H9 (cell line): ENCODE results near the gene PSTK. TPM values are rescaled to one million over a fixed set of nuclear protein-coding genes. Genes with fewer than 3 reads are reported as not detected.

Source experiments
- DNase-seq: peaks from one replicate; pipeline ENCODE4 v3.0.0-alpha.2; 2017
- H2AFZ ChIP-seq: one replicate; pipeline ENCODE4 v1.6.1; 2013; ENCODE audit warnings: mild to moderate bottlenecking, low read length, control low read depth, moderate library complexity
- H2AK5ac ChIP-seq: 2 replicates; pipeline ENCODE4 v1.6.1; 2013; ENCODE audit warnings: low read length, control low read depth, mixed read lengths; ENCODE audit not compliant: insufficient read length
- H2BK120ac ChIP-seq: one replicate; pipeline ENCODE4 v1.6.1; 2013; ENCODE audit warnings: low read depth, mild to moderate bottlenecking, low read length, control low read depth, inconsistent platforms; ENCODE audit not compliant: poor library complexity, severe bottlenecking
- H2BK12ac ChIP-seq: 2 replicates; pipeline ENCODE4 v1.6.1; 2013; ENCODE audit warnings: low read length, control low read depth, mixed read lengths, low read depth; ENCODE audit not compliant: insufficient read length
- H2BK15ac ChIP-seq: 2 replicates; pipeline ENCODE4 v1.6.1; 2013; ENCODE audit warnings: low read depth, low read length, control low read depth
- H2BK20ac ChIP-seq: one replicate; pipeline ENCODE4 v1.6.1; 2013; ENCODE audit warnings: low read depth, mild to moderate bottlenecking, low read length, control low read depth, inconsistent platforms; ENCODE audit not compliant: poor library complexity, severe bottlenecking
- H2BK5ac ChIP-seq: 2 replicates; pipeline ENCODE4 v1.6.1; 2013; ENCODE audit warnings: low read length, control low read depth, mixed read lengths; ENCODE audit not compliant: insufficient read length
- H3K14ac ChIP-seq: 2 replicates; pipeline ENCODE4 v1.6.1; 2013; ENCODE audit warnings: low read length, control low read depth; ENCODE audit not compliant: insufficient read depth
- H3K18ac ChIP-seq: 2 replicates; pipeline ENCODE4 v1.6.1; 2013; ENCODE audit warnings: low read depth, mild to moderate bottlenecking, mixed read lengths, low read length, control low read depth; ENCODE audit not compliant: insufficient read length
- H3K23ac ChIP-seq: 2 replicates; pipeline ENCODE4 v1.6.1; 2013; ENCODE audit warnings: low read length, control low read depth, mixed read lengths, low read depth; ENCODE audit not compliant: insufficient read length
- H3K23me2 ChIP-seq: 2 replicates; pipeline ENCODE4 v1.6.1; 2013; ENCODE audit warnings: low read depth, mild to moderate bottlenecking, mixed read lengths, low read length, control low read depth; ENCODE audit not compliant: insufficient read length, poor library complexity, severe bottlenecking
- H3K27ac ChIP-seq: 2 replicates; pipeline ENCODE4 v1.5.1; 2013; ENCODE audit warnings: low read length, control low read depth, mixed read lengths, low read depth; ENCODE audit not compliant: insufficient read length
- H3K27me3 ChIP-seq: 2 replicates; pipeline ENCODE4 v1.6.1; 2013; ENCODE audit warnings: low read length, control low read depth, inconsistent platforms; ENCODE audit not compliant: insufficient read depth
- H3K4ac ChIP-seq: 2 replicates; pipeline ENCODE4 v1.6.1; 2013; ENCODE audit warnings: low read depth, mild to moderate bottlenecking, control low read depth, inconsistent platforms, low read length, moderate library complexity
- H3K4me1 ChIP-seq: 2 replicates; pipeline ENCODE4 v1.6.1; 2013; ENCODE audit warnings: low read length, control low read depth, inconsistent platforms; ENCODE audit not compliant: insufficient read depth
- H3K4me2 ChIP-seq: 2 replicates; pipeline ENCODE4 v1.6.1; 2013; ENCODE audit warnings: low read length, control low read depth, mixed read lengths; ENCODE audit not compliant: insufficient read length, insufficient read depth
- H3K56ac ChIP-seq: 2 replicates; pipeline ENCODE4 v1.6.1; 2013; ENCODE audit warnings: low read depth, mild to moderate bottlenecking, mixed read lengths, low read length, control low read depth; ENCODE audit not compliant: insufficient read length
- H3K79me1 ChIP-seq: 2 replicates; pipeline ENCODE4 v1.6.1; 2013; ENCODE audit warnings: low read depth, mild to moderate bottlenecking, moderate library complexity, low read length, control low read depth, inconsistent platforms; ENCODE audit not compliant: insufficient read depth, poor library complexity, severe bottlenecking
- H3K79me2 ChIP-seq: 2 replicates; pipeline ENCODE4 v1.6.1; 2013; ENCODE audit warnings: low read length, control low read depth, inconsistent platforms; ENCODE audit not compliant: insufficient read depth
- H3K9ac ChIP-seq: 2 replicates; pipeline ENCODE4 v1.6.1; 2013; ENCODE audit warnings: low read length, control low read depth, mixed read lengths; ENCODE audit not compliant: insufficient read length; ENCODE audit errors: extremely low read depth
- H3K9me3 ChIP-seq: one replicate; pipeline ENCODE4 v1.6.1; 2013; ENCODE audit warnings: low read depth, low read length, inconsistent platforms; ENCODE audit not compliant: control insufficient read depth
- H3T11ph ChIP-seq: one replicate; pipeline ENCODE4 v1.6.1; 2013; ENCODE audit warnings: mild to moderate bottlenecking, low read length, control low read depth, inconsistent platforms
- H4K20me1 ChIP-seq: one replicate; pipeline ENCODE4 v1.6.1; 2013; ENCODE audit not compliant: control insufficient read depth, insufficient read length, insufficient read depth
- H4K5ac ChIP-seq: 2 replicates; pipeline ENCODE4 v1.6.1; 2013; ENCODE audit warnings: low read depth, mild to moderate bottlenecking, mixed read lengths, low read length, control low read depth; ENCODE audit not compliant: insufficient read length
- H4K8ac ChIP-seq: replicated peaks from 2 replicates; pipeline ENCODE4 v1.6.1; 2013; ENCODE audit warnings: low read length, control low read depth, mixed read lengths, low read depth; ENCODE audit not compliant: insufficient read length
- H4K91ac ChIP-seq: 2 replicates; pipeline ENCODE4 v1.6.1; 2013; ENCODE audit warnings: low read depth, mild to moderate bottlenecking, moderate library complexity, mixed read lengths, low read length, control low read depth; ENCODE audit not compliant: insufficient read length
- H3K27ac Mint-ChIP-seq, 3 experiments: 2 replicates in 2 of 3; 3 replicates in 1 of 3; pipeline ENCODE4 v1.8.0; 2020 to 2021; ENCODE audit warnings: mixed read lengths in 3 of 3, mild to moderate bottlenecking in 1 of 3, moderate library complexity in 1 of 3
- H3K27me3 Mint-ChIP-seq: 2 replicates; pipeline ENCODE4 v1.8.0; 2021; ENCODE audit warnings: low read depth, mild to moderate bottlenecking, moderate library complexity, mixed read lengths
- H3K36me3 Mint-ChIP-seq, 3 experiments: 2 replicates in 2 of 3; 3 replicates in 1 of 3; pipeline ENCODE4 v1.8.0; 2020 to 2021; ENCODE audit warnings: low read depth in 3 of 3, mixed read lengths in 3 of 3; ENCODE audit not compliant: insufficient read depth in 1 of 3
- H3K4me1 Mint-ChIP-seq, 2 experiments: 2 replicates each; pipeline ENCODE4 v1.8.0; 2020; ENCODE audit warnings: mixed read lengths in 2 of 2
- H3K4me3 Mint-ChIP-seq, 2 experiments: 2 replicates in 1 of 2; 3 replicates in 1 of 2; pipeline ENCODE4 v1.8.0; 2020 to 2021; ENCODE audit warnings: mild to moderate bottlenecking in 2 of 2, mixed read lengths in 2 of 2, moderate library complexity in 1 of 2
- H3K9me3 Mint-ChIP-seq, 2 experiments: 2 replicates in 1 of 2; 3 replicates in 1 of 2; pipeline ENCODE4 v1.8.0; 2020; ENCODE audit warnings: mild to moderate bottlenecking in 2 of 2, mixed read lengths in 2 of 2, moderate library complexity in 1 of 2
- CTCF ChIP-seq: fragments of 200-600 bp; sonication (generic); conservative IDR thresholded peaks from 3 replicates; pipeline ENCODE4 v1.8.0; 2021; ENCODE audit warnings: antibody characterized with exemption, mild to moderate bottlenecking
- WGBS: extraction: QIAGEN DNeasy Blood & Tissue Kit; methylation state at CpG from one replicate; pipeline ENCODE4 v1.1.7; 2013; ENCODE audit warnings: missing lambda C conversion rate, low lambda C conversion rate, mixed read lengths; ENCODE audit not compliant: insufficient read length; ENCODE audit errors: extremely low coverage; 5-methylcytosine and 5-hydroxymethylcytosine counted together
- total RNA-seq: library from RNA; stranded (reverse); gene quantifications from 2 replicates; pipeline ENCODE4 v1.2.1, GENCODE V29; 2021

Gene PSTK
- total RNA-seq, 1 experiment from 2014 or later = 8.0 TPM

DNA sequence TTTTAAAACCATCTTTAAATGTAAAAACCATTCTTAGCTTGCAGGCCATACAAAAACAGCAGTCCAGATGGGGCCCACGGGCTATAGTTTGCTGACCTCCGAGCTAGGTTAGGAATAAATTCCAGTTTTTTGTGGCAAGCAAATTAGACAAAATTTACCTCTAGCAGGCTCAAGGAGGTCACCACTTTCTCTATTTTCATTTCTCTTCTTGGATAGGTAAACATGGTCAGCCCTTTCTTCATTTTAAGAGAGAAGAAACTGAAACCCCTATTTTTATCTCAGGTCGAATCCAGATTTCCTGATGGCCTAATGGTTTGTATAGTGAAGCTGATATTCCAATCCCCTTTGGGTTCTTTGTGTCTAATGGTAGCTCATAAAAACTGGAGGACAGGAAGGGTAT is 17.7 kb downstream of the PSTK start:
- Histone ChIP-seq H2AFZ (no peak overlapping the region), H2BK15ac (no peak overlapping the region), H3K4me1 (no peaks in the 10 kb centered on the region), H4K91ac (no peak overlapping the region), H3K79me1 (no peaks in the 10 kb centered on the region), H4K20me1 (no peaks in the 10 kb centered on the region), H4K8ac (no peak overlapping the region), H3K56ac (no peak overlapping the region), H2AK5ac (no peak overlapping the region), H3K27me3 (no peaks in the 10 kb centered on the region; the same call in 1 of the 2 replicates), H3K27ac (no peak overlapping the region), H2BK5ac (no peak overlapping the region), H3K9me3 (no peaks in the 10 kb centered on the region), H3K18ac (no peak overlapping the region), H3K9ac (no peak overlapping the region), H3K79me2 (no peaks in the 10 kb centered on the region), H2BK12ac (no peak overlapping the region), H2BK120ac (no peak overlapping the region), H3K23me2 (no peaks in the 10 kb centered on the region), H3K14ac (no peak overlapping the region), H3K23ac (no peak overlapping the region), H2BK20ac (no peak overlapping the region), H3K4ac (no peak overlapping the region), H3K4me2 (no peak overlapping the region), H4K5ac (no peak overlapping the region), H3T11ph (no peak overlapping the region)
- WGBS = no CpG with 5 or more reads among the region's 3 CpGs
- H3K27me3 Mint-ChIP-seq = no peaks in the 10 kb centered on the region
- H3K27ac Mint-ChIP-seq = no peak overlapping the region
- TF ChIP-seq CTCF = no peak
- peaks cover 4 to 11% of the 10 kb centered on the region in 2 experiments for H3K4me1 Mint-ChIP-seq
- H3K9me3 Mint-ChIP-seq = no peaks in the 10 kb centered on the region
- peaks cover 3 to 30% (median 30%) of the 10 kb centered on the region in 3 experiments; a peak in 5 of 7 replicates for H3K36me3 Mint-ChIP-seq
- no peak for DNase-seq
- H3K4me3 Mint-ChIP-seq = no peak overlapping the region
